Small intestine (tissue), 7 donors: ENCODE measurements around the gene PURB. TPM values are rescaled to one million over a fixed set of nuclear protein-coding genes. Genes with fewer than 3 reads are reported as not detected.

Experiments
- DNase-seq, 2 donors: peaks; one replicate each; pipeline versions ENCODE4 v3.0.0 to v3.0.0-alpha.2; 2013
- FAIRE-seq: peaks from 2 replicates; lab custom pipeline; 2012; peaks lifted over from hg19 to GRCh38; lab: Jason Lieb, UNC
- H3K27ac ChIP-seq, 3 donors: one replicate each; pipeline ENCODE4 v1.5.1; 2013; ENCODE audit warnings: low read length in 2 of 3, mild to moderate bottlenecking in 2 of 3, control low read depth in 1 of 3, inconsistent platforms in 1 of 3, low read depth in 1 of 3, moderate library complexity in 1 of 3
- H3K27me3 ChIP-seq, 3 donors: one replicate each; pipeline ENCODE4 v1.6.1; 2013; ENCODE audit warnings: low read length in 3 of 3, inconsistent platforms in 1 of 3; ENCODE audit not compliant: control insufficient read depth in 3 of 3, insufficient read depth in 3 of 3
- H3K36me3 ChIP-seq, 3 donors: one replicate each; pipeline ENCODE4 v1.6.1; 2013; ENCODE audit warnings: low read length in 3 of 3, inconsistent platforms in 1 of 3, low read depth in 1 of 3, mild to moderate bottlenecking in 1 of 3, moderate library complexity in 1 of 3; ENCODE audit not compliant: control insufficient read depth in 3 of 3, insufficient read depth in 2 of 3
- H3K4me1 ChIP-seq, 3 donors: one replicate each; pipeline ENCODE4 v1.6.1; 2013; ENCODE audit warnings: low read length in 2 of 3, inconsistent platforms in 1 of 3, low read depth in 1 of 3, mild to moderate bottlenecking in 1 of 3, moderate library complexity in 1 of 3; ENCODE audit not compliant: control insufficient read depth in 3 of 3, insufficient read depth in 2 of 3
- H3K4me3 ChIP-seq, 3 donors: one replicate each; pipeline ENCODE4 v1.5.1; 2013; ENCODE audit warnings: low read length in 3 of 3, control low read depth in 1 of 3, inconsistent platforms in 1 of 3, low read depth in 1 of 3, mild to moderate bottlenecking in 1 of 3, moderate library complexity in 1 of 3
- H3K9me3 ChIP-seq, 2 donors: one replicate each; pipeline ENCODE4 v1.6.1; 2013; ENCODE audit warnings: low read depth in 1 of 2, low read length in 1 of 2; ENCODE audit not compliant: control insufficient read depth in 2 of 2, insufficient read depth in 1 of 2
- WGBS, 3 donors: extraction: QIAGEN DNeasy Blood & Tissue Kit; methylation state at CpG; one replicate each; pipeline ENCODE4 v1.1.7; 2013; 5-methylcytosine and 5-hydroxymethylcytosine counted together
- polyA plus RNA-seq, 4 donors: library from polyadenylated mRNA; stranded (reverse) in 3 of 4; unstranded in 1 of 4; fragments of 200-250 nt in 3 of 4; fragments of 120-200 nt in 1 of 4; gene quantifications; one replicate each; pipeline versions ENCODE4 v1.2.1 to v1.2.3, GENCODE V29; 2013
- donor health status: healthy with polysubstance abuse.
- donor health status: control.
- donor health status: control.
- donor health status: Bipolar disorder and iron deficiency.
- donor health status: healthy.

Gene PURB
- polyA plus RNA-seq, 4 donors, result 4.1 to 20.9 (median 6.3) TPM

GRCh38 chr7:44887293-44887692 is 2.0 kb upstream of the PURB start:
- Histone ChIP-seq H3K36me3 (peaks cover 0 to 4% (median 0%) of the 10 kb centered on the region in 3 donors), H3K27me3 (no peaks in the 10 kb centered on the region), H3K4me3 (no peak overlapping the region), H3K27ac (no peak overlapping the region), H3K4me1 (peaks cover 5 to 20% (median 14%) of the 10 kb centered on the region in 3 donors), H3K9me3 (peaks cover 0 to 12% of the 10 kb centered on the region in 2 donors)
- WGBS, 3 donors, result 78 to 88% (median 85%) methylated on average over 6 of the region's 6 CpGs
- no peak for FAIRE-seq
- DNase-seq, result no peak

- DNase-seq (peak; percentile 27 to 83), FAIRE-seq (no peak)
- Histone ChIP-seq H3K4me1 (peaks cover 7 to 22% (median 21%) of the 10 kb centered on the region in 3 donors), H3K9me3 (peaks cover 0 to 12% of the 10 kb centered on the region in 2 donors), H3K36me3 (peaks cover 0 to 4% (median 0%) of the 10 kb centered on the region in 3 donors), H3K27me3 (no peaks in the 10 kb centered on the region), H3K4me3 (peak overlapping the region; percentile 67 to 98 (median 95)), H3K27ac (peak overlapping the region; percentile 92 to 100 (median 94))
- 0 to 2% (median 2%) methylated on average over 56 to 107 of the region's 107 CpGs for WGBS, 3 donors
Observed at GRCh38 chr7:44884621-44885393, 523 bp downstream of the PURB start.

GRCh38 chr7:44883961-44884620 is 1.2 kb downstream of the PURB start:
- WGBS, 3 donors, result 21 to 48% (median 26%) methylated on average over 24 of the region's 24 CpGs
- H3K36me3 ChIP-seq, result peaks cover 0 to 5% (median 0%) of the 10 kb centered on the region in 3 donors
- H3K9me3 ChIP-seq, result peaks cover 0 to 12% of the 10 kb centered on the region in 2 donors
- FAIRE-seq (no peak), DNase-seq (no peak)
- no peaks in the 10 kb centered on the region for H3K27me3 ChIP-seq
- peak overlapping the region; percentile 92 to 100 (median 94) for H3K27ac ChIP-seq
- peak overlapping the region; percentile 67 to 98 (median 95) for H3K4me3 ChIP-seq
- peaks cover 7 to 22% (median 21%) of the 10 kb centered on the region in 3 donors for H3K4me1 ChIP-seq

- no peaks in the 10 kb centered on the region for H3K27me3 ChIP-seq
- H3K27ac ChIP-seq, result no peak overlapping the region
- DNase-seq (no peak), FAIRE-seq (no peak)
- no peak overlapping the region for H3K4me3 ChIP-seq
- peaks cover 0 to 6% (median 0%) of the 10 kb centered on the region in 3 donors for H3K36me3 ChIP-seq
- WGBS, 3 donors, result 53 to 71% (median 66%) methylated on average over 3 of the region's 3 CpGs
- peaks cover 0 to 12% of the 10 kb centered on the region in 2 donors for H3K9me3 ChIP-seq
- peaks cover 7 to 22% (median 21%) of the 10 kb centered on the region in 3 donors for H3K4me1 ChIP-seq
Observed at GRCh38 chr7:44882899-44883298, 2.4 kb downstream of the PURB start.

GRCh38 chr7:44881610-44882009 is 3.7 kb downstream of the PURB start:
- peaks cover 0 to 12% of the 10 kb centered on the region in 2 donors for H3K9me3 ChIP-seq
- no peaks in the 10 kb centered on the region for H3K27me3 ChIP-seq
- FAIRE-seq (no peak), DNase-seq (no peak)
- H3K4me3 ChIP-seq, result peak overlapping the region in 1 of 3 donors; percentile 10
- H3K4me1 ChIP-seq, result peaks cover 7 to 22% (median 21%) of the 10 kb centered on the region in 3 donors
- peaks cover 0 to 6% (median 0%) of the 10 kb centered on the region in 3 donors for H3K36me3 ChIP-seq
- H3K27ac ChIP-seq, result no peak overlapping the region

GRCh38 chr7:44881066-44881600 is 4.2 kb downstream of the PURB start:
- no peak for FAIRE-seq
- WGBS, 3 donors, result 23 to 44% (median 43%) methylated on average over 1 of the region's 1 CpG
- no peak for DNase-seq
- Histone ChIP-seq H3K27me3 (no peaks in the 10 kb centered on the region), H3K36me3 (peaks cover 0 to 6% (median 0%) of the 10 kb centered on the region in 3 donors), H3K4me3 (no peak overlapping the region), H3K27ac (no peak overlapping the region), H3K9me3 (peaks cover 0 to 12% of the 10 kb centered on the region in 2 donors), H3K4me1 (peaks cover 7 to 21% (median 20%) of the 10 kb centered on the region in 3 donors)

GRCh38 chr7:44880317-44881018 is 4.9 kb downstream of the PURB start:
- WGBS, 3 donors, result 36 to 66% (median 40%) methylated on average over 4 of the region's 4 CpGs
- no peaks in the 10 kb centered on the region for H3K27me3 ChIP-seq
- H3K4me1 ChIP-seq, result peaks cover 7 to 21% (median 17%) of the 10 kb centered on the region in 3 donors

GRCh38 chr7:44876393-44876792 is 8.9 kb downstream of the PURB start:
- WGBS, 3 donors, result 71 to 83% (median 77%) methylated on average over 4 of the region's 4 CpGs
- H3K4me1 ChIP-seq, result peaks cover 2 to 4% (median 2%) of the 10 kb centered on the region in 3 donors

More at GRCh38 chr7:44880317-44881018, 4.9 kb downstream of the PURB start:
- H3K36me3 ChIP-seq, result peaks cover 0 to 7% (median 0%) of the 10 kb centered on the region in 3 donors
- DNase-seq (no peak), FAIRE-seq (no peak)
- no peak overlapping the region for H3K27ac ChIP-seq
- H3K4me3 ChIP-seq, result no peak overlapping the region
- H3K9me3 ChIP-seq, result peaks cover 0 to 12% of the 10 kb centered on the region in 2 donors

More at GRCh38 chr7:44876393-44876792, 8.9 kb downstream of the PURB start:
- DNase-seq, result no peak
- Histone ChIP-seq H3K27ac (no peak overlapping the region), H3K9me3 (no peaks in the 10 kb centered on the region), H3K36me3 (peaks cover 0 to 5% (median 0%) of the 10 kb centered on the region in 3 donors), H3K27me3 (no peaks in the 10 kb centered on the region), H3K4me3 (no peak overlapping the region)
- FAIRE-seq, result no peak
